Panc1 (cell line): ENCODE data around the gene RANBP17. TPM values are rescaled to one million over a fixed set of nuclear protein-coding genes. Genes with fewer than 3 reads are reported as not detected.

Experiments used
- ATAC-seq: fragments of 200-7000 bp; cut with Tn5 transposase; 2 replicates; pipeline ENCODE4 v1.9.1; 2020; ENCODE audit warnings: mild to moderate bottlenecking, moderate library complexity
- BruUV-seq: library from RNA; stranded (reverse); fragments of 400-500 nt; replicated peaks from 2 replicates; lab custom pipeline; 2021; lab: Mats Ljungman, UMichigan
- CTCF ChIA-PET: fragments of 300-600 bp; sonication (Branson Sonifier 250); formaldehyde crosslinking; loops from one replicate; lab custom pipeline; 2022; ENCODE audit warnings: antibody characterized with exemption; lab: Charles Lee
- POLR2A ChIA-PET: fragments of 300-600 bp; sonication (Branson Sonifier 250); formaldehyde crosslinking; loops from one replicate; lab custom pipeline; 2022; ENCODE audit warnings: antibody characterized with exemption; lab: Charles Lee
- DNase-seq: peaks from one replicate; pipeline ENCODE4 v3.0.0-alpha.2; 2010; ENCODE audit warnings: low read depth, low spot score
- H3K27ac ChIP-seq: 2 replicates; pipeline ENCODE4 v1.5.1; 2011; ENCODE audit warnings: mild to moderate bottlenecking, low read length, inconsistent platforms
- H3K27me3 ChIP-seq: fragments of 200-500 bp; sonication (Bioruptor generic); 2 replicates; pipeline ENCODE4 v1.6.0; 2014; ENCODE audit warnings: low read length, inconsistent platforms; ENCODE audit not compliant: control insufficient read depth, insufficient read depth
- H3K36me3 ChIP-seq: fragments of 200-500 bp; sonication (Bioruptor generic); 2 replicates; pipeline ENCODE4 v1.5.1; 2014; ENCODE audit warnings: inconsistent platforms, mild to moderate bottlenecking, low read length, moderate library complexity; ENCODE audit not compliant: control insufficient read depth, insufficient read depth
- H3K4me1 ChIP-seq: 2 replicates; pipeline ENCODE4 v1.5.1; 2011; ENCODE audit warnings: inconsistent platforms, mild to moderate bottlenecking, low read length, moderate library complexity; ENCODE audit not compliant: control insufficient read depth, insufficient read depth
- H3K4me3 ChIP-seq, 2 experiments: 2 replicates each; pipeline ENCODE4 v1.5.1; 2011 to 2012; ENCODE audit warnings: low read depth in 2 of 2, low read length in 2 of 2, mild to moderate bottlenecking in 2 of 2, inconsistent platforms in 1 of 2, moderate library complexity in 1 of 2
- H3K9me3 ChIP-seq: fragments of 200-500 bp; sonication (Bioruptor generic); 2 replicates; pipeline ENCODE4 v1.5.1; 2014; ENCODE audit warnings: low read depth, mild to moderate bottlenecking, inconsistent platforms, low read length, moderate library complexity; ENCODE audit not compliant: control insufficient read depth, insufficient read depth
- CTCF ChIP-seq: fragments of 450-650 bp; IDR thresholded peaks from 2 replicates; pipeline ENCODE4 v1.5.1; 2017; ENCODE audit warnings: mild to moderate bottlenecking
- POLR2AphosphoS5 ChIP-seq: IDR thresholded peaks from 2 replicates; pipeline ENCODE4 v1.6.1; 2012; ENCODE audit warnings: mild to moderate bottlenecking, low read depth, low read length, moderate library complexity
- REST ChIP-seq, 2 experiments: IDR thresholded peaks; 2 replicates each; pipeline ENCODE4 v1.6.1; 2011 to 2012; ENCODE audit warnings: low read depth in 2 of 2, control low read depth in 1 of 2, low read length in 1 of 2, mild to moderate bottlenecking in 1 of 2, moderate library complexity in 1 of 2; ENCODE audit not compliant: insufficient read depth in 1 of 2
- SIN3A ChIP-seq: IDR thresholded peaks from 2 replicates; pipeline ENCODE4 v1.6.1; 2012; ENCODE audit warnings: low read depth, mild to moderate bottlenecking, low read length, moderate library complexity, borderline replicate concordance; ENCODE audit not compliant: insufficient read depth
- TCF7L2 ChIP-seq: IDR thresholded peaks from 2 replicates; pipeline ENCODE4 v1.6.1; 2011; ENCODE audit warnings: mild to moderate bottlenecking, low read depth, low read length, inconsistent platforms
- in situ Hi-C: cut with HindIII; loops from 2 replicates; pipeline ENCODE4 v1.10.0; 2016; ENCODE audit warnings: low sequenced_read_pairs, low pct_unique_long_range_greater_than_20kb
- intact Hi-C: fragments of 100-400 bp; cut with micrococcal nuclease; formaldehyde crosslinking; loops from one replicate; pipeline ENCODE4 v1.10.0; 2022; ENCODE audit not compliant: unreplicated experiment
- total RNA-seq: library from RNA; stranded (reverse); gene quantifications from one replicate; pipeline ENCODE4 v1.2.1, GENCODE V29; 2021; ENCODE audit not compliant: unreplicated experiment

Gene RANBP17
- total RNA-seq, 1 experiment from 2014 or later = not detected

- intact Hi-C loops = no loop called here
- no peak for DNase-seq
- H3K36me3 ChIP-seq = no peaks in the 10 kb centered on the region
- ATAC-seq = no peak
- H3K4me3 ChIP-seq = no peak overlapping the region
- H3K9me3 ChIP-seq = no peaks in the 10 kb centered on the region
- H3K4me1 ChIP-seq = no peaks in the 10 kb centered on the region
- BruUV-seq = no TSS peak
- peaks cover 15% of the 10 kb centered on the region for H3K27me3 ChIP-seq
- ChIA-PET POLR2A (interaction anchor here (0.7 kb wide), 2 partner anchors 711 to 957 kb away, joined by 4 to 6 read pairs; no protein-coding TSS in a partner anchor), CTCF (interaction anchor here (0.7 kb wide), 1 partner anchor 1108 kb away, joined by 4 read pairs; no protein-coding TSS in a partner anchor)
- in situ Hi-C loops = no loop called here
- TF ChIP-seq SIN3A (no peak), REST (IDR thresholded peaks at IDR 0.05; ENCODE audit: insufficient read depth in 1 of 2, low read depth in 2 of 2, low read length in 1 of 2) (no peak), TCF7L2 (no peak), POLR2AphosphoS5 (no peak), CTCF (no peak)
- H3K27ac ChIP-seq = no peak overlapping the region
Observed at GRCh38 chr5:171323806-171324632, 462.2 kb downstream of the RANBP17 start.

DNA sequence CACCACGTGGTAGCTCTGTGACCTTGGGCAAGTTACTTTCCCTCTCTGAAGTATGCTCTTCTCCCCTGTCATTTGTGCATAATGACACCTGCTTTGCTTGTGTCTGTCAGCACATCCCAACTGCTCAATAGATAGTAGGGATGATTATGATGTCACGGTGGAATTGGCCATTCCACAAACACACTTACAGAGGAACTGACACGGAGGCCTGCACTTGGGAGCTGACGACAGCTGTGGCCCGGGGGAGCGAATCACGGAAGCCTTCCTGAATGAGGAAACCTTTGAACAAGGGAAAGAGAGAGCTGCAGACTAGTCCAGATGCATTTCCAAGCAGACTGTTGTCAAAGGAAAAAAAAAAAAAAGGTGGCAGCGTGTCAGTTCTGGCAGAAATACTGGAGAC lies 468.2 kb downstream of the RANBP17 start:
- no TSS peak for BruUV-seq
- in situ Hi-C loops (no loop called here), intact Hi-C loops (loop anchor here (10.0 kb wide), 1 partner anchor 525 kb away; no protein-coding TSS in a partner anchor)

More for the DNA sequence above, 468.2 kb downstream of the RANBP17 start:
- DNase-seq = no peak
- Histone ChIP-seq H3K36me3 (no peaks in the 10 kb centered on the region), H3K27ac (no peak overlapping the region), H3K9me3 (no peaks in the 10 kb centered on the region), H3K4me1 (no peaks in the 10 kb centered on the region), H3K27me3 (no peaks in the 10 kb centered on the region; the same call in 1 of the 2 replicates), H3K4me3 (no peak overlapping the region)
- TF ChIP-seq REST (IDR thresholded peaks at IDR 0.05; ENCODE audit: insufficient read depth in 1 of 2, low read depth in 2 of 2, low read length in 1 of 2) (no peak), CTCF (no peak), SIN3A (no peak), POLR2AphosphoS5 (no peak), TCF7L2 (no peak)
- no peak for ATAC-seq
- CTCF ChIA-PET = no interaction called here
- POLR2A ChIA-PET = no interaction called here
